ENCODE data around the gene TMPRSS12.

DNA sequence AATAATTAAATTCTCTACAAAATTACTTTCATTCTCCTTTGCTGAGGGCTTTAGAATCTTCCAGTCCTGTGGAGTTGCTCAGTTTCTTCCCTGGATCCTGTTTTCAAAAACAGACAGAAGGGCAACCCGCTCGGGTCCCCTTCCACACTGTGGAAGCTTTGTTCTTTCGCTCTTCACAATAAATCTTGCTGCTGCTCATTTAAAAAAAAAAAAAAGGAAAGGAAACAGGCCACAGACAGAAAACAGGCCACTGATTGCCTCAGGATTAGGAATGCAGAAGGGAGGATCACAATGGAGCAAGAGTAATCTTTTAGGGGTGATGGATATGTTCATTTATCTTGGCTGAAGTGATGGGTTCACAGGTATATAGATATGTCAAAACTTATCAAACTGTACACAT is 80.1 kb downstream of the TMPRSS12 start:
- TF ChIP-seq, protein P1, sequence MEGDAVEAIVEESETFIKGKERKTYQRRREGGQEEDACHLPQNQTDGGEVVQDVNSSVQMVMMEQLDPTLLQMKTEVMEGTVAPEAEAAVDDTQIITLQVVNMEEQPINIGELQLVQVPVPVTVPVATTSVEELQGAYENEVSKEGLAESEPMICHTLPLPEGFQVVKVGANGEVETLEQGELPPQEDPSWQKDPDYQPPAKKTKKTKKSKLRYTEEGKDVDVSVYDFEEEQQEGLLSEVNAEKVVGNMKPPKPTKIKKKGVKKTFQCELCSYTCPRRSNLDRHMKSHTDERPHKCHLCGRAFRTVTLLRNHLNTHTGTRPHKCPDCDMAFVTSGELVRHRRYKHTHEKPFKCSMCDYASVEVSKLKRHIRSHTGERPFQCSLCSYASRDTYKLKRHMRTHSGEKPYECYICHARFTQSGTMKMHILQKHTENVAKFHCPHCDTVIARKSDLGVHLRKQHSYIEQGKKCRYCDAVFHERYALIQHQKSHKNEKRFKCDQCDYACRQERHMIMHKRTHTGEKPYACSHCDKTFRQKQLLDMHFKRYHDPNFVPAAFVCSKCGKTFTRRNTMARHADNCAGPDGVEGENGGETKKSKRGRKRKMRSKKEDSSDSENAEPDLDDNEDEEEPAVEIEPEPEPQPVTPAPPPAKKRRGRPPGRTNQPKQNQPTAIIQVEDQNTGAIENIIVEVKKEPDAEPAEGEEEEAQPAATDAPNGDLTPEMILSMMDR (IDR thresholded peaks at IDR 0.05), result no peak
- no peak for TF ChIP-seq POLR2A (IDR thresholded peaks at IDR 0.05)
